GM10266 (cell line): ENCODE results near the gene PAX1.
A peak's percentile ranks its signal among the peaks of the same experiment; 100 is the strongest.

Source experiments
- DNase-seq: peaks from one replicate; pipeline ENCODE4 v3.0.0; 2012; ENCODE audit errors: extremely low spot score
- CTCF ChIP-seq: IDR thresholded peaks from 2 replicates; pipeline ENCODE4 v1.5.1; 2012; ENCODE audit warnings: mild to moderate bottlenecking, low read depth; ENCODE audit not compliant: control insufficient read depth, insufficient read depth; ENCODE audit errors: missing control alignments

The PAX1 gene

DNA sequence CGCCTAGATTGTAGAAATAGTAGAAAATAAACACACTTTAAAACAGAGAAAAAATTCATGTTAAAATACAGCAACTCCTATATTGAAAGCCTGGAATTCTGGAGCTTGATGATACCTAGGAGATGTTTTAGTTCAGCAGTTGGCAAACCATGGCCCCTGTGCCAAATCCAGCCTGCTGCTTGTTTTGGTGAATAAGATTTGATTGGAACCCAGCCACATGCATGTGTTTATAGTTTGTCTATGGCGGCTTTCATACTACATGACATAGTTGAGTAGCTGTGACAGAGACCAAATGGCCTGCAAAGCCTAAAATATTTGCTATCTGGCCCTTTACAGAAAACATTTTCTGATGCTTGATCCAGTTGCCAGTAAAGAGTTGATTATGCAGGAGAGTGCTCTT, 57.2 kb downstream of the PAX1 start:
- no peak for TF ChIP-seq CTCF
- no peak for DNase-seq

- TF ChIP-seq CTCF = no peak
- no peak for DNase-seq
Observed at GRCh38 chr20:21767200-21767738, 61.8 kb downstream of the PAX1 start.

- TF ChIP-seq CTCF = peak; percentile 9
- no peak for DNase-seq
Observed at GRCh38 chr20:21767739-21768223, 62.3 kb downstream of the PAX1 start.
